Endothelial cell of umbilical vein (primary cell): ENCODE measurements around the gene SAPCD2. TPM values are rescaled to one million over a fixed set of nuclear protein-coding genes. Genes with fewer than 3 reads are reported as not detected.

Source experiments
- BruUV-seq: library from RNA; stranded (reverse); fragments of 400-500 nt; replicated peaks from 2 replicates; lab custom pipeline; 2021; lab: Mats Ljungman, UMichigan
- CTCF ChIA-PET: fragments of 300-600, 350-600 bp; sonication (Branson Sonifier 250); formaldehyde crosslinking; loops from one replicate; lab custom pipeline; 2021; ENCODE audit warnings: antibody characterized with exemption, inconsistent platforms; lab: Charles Lee
- POLR2A ChIA-PET: fragments of 300-600, 350-600 bp; sonication (Branson Sonifier 250); formaldehyde crosslinking; loops from one replicate; lab custom pipeline; 2021; ENCODE audit warnings: antibody characterized with exemption, inconsistent platforms; lab: Charles Lee
- DNase-seq: peaks from one replicate; pipeline ENCODE4 v3.0.0-alpha.2; 2011; ENCODE audit warnings: low read depth, low spot score
- FAIRE-seq: peaks from 2 replicates; lab custom pipeline; 2011; peaks lifted over from hg19 to GRCh38; lab: Jason Lieb, UNC
- H2AFZ ChIP-seq: 2 replicates; pipeline ENCODE4 v1.6.0; 2012; ENCODE audit warnings: low read depth, low read length, control low read depth, inconsistent platforms
- H3K27ac ChIP-seq: 2 replicates; pipeline ENCODE4 v1.5.1; 2011; ENCODE audit warnings: low read depth, mild to moderate bottlenecking, control low read depth, low read length, moderate library complexity; ENCODE audit not compliant: insufficient read depth
- H3K27me3 ChIP-seq, 2 experiments: 2 replicates each; pipeline versions ENCODE4 v1.6.0 to v1.6.1; 2011; ENCODE audit warnings: low read length in 2 of 2, mixed read lengths in 1 of 2; ENCODE audit not compliant: control insufficient read depth in 2 of 2, insufficient read depth in 2 of 2
- H3K36me3 ChIP-seq, 2 experiments: 2 replicates in 1 of 2; 3 replicates in 1 of 2; pipeline ENCODE4 v1.5.1; 2011; ENCODE audit warnings: low read length in 2 of 2, mild to moderate bottlenecking in 1 of 2, moderate library complexity in 1 of 2; ENCODE audit not compliant: control insufficient read depth in 2 of 2, insufficient read depth in 2 of 2; ENCODE audit errors: extremely low read depth in 1 of 2
- H3K4me1 ChIP-seq: 3 replicates; pipeline ENCODE4 v1.5.1; 2011; ENCODE audit warnings: mild to moderate bottlenecking, low read length; ENCODE audit not compliant: control insufficient read depth, insufficient read depth; ENCODE audit errors: extremely low read depth
- H3K4me2 ChIP-seq: 2 replicates; pipeline ENCODE4 v1.6.1; 2011; ENCODE audit warnings: low read length, control low read depth, mixed read lengths; ENCODE audit not compliant: insufficient read depth
- H3K4me3 ChIP-seq, 3 experiments: fragments of 200-600 bp in 1 of 3; sonication (generic), shearing (Covaris generic) in 1 of 3; replicated peaks in 1 of 3; 2 replicates each; pipeline ENCODE4 v1.5.1; 2011 to 2016; ENCODE audit warnings: control low read depth in 3 of 3, low read length in 3 of 3, mild to moderate bottlenecking in 2 of 3, inconsistent platforms in 1 of 3, low read depth in 1 of 3, moderate library complexity in 1 of 3; ENCODE audit not compliant: insufficient read depth in 1 of 3
- H3K79me2 ChIP-seq: 2 replicates; pipeline ENCODE4 v1.6.0; 2012; ENCODE audit warnings: low read length, inconsistent platforms; ENCODE audit not compliant: control insufficient read depth, insufficient read depth
- H3K9ac ChIP-seq: replicated peaks from 2 replicates; pipeline ENCODE3; 2011; ENCODE audit warnings: low read length, control low read depth; ENCODE audit not compliant: insufficient read depth; ENCODE audit errors: extremely low read depth
- H3K9me1 ChIP-seq: replicated peaks from 3 replicates; pipeline ENCODE4 v1.6.0; 2011; ENCODE audit warnings: mild to moderate bottlenecking, low read length; ENCODE audit not compliant: control insufficient read depth, insufficient read depth; ENCODE audit errors: extremely low read depth
- H3K9me3 ChIP-seq: replicated peaks from 2 replicates; pipeline ENCODE4 v1.5.1; 2012; ENCODE audit warnings: low read length, inconsistent platforms; ENCODE audit not compliant: control insufficient read depth, insufficient read depth
- H4K20me1 ChIP-seq: replicated peaks from 2 replicates; pipeline ENCODE3; 2011; ENCODE audit warnings: mild to moderate bottlenecking, low read length; ENCODE audit not compliant: control insufficient read depth, insufficient read depth; ENCODE audit errors: extremely low read depth
- EZH2 ChIP-seq: IDR thresholded peaks from 2 replicates; pipeline ENCODE4 v1.6.1; 2012; ENCODE audit warnings: borderline replicate concordance, low read depth, mild to moderate bottlenecking, moderate library complexity, low read length, inconsistent platforms; ENCODE audit not compliant: severe bottlenecking
- FOS ChIP-seq: IDR thresholded peaks from 2 replicates; pipeline ENCODE4 v1.6.1; 2011; ENCODE audit warnings: mild to moderate bottlenecking, low read length, moderate library complexity, borderline replicate concordance; ENCODE audit not compliant: insufficient read depth
- GATA2 ChIP-seq: IDR thresholded peaks from 2 replicates; pipeline ENCODE4 v1.7.0; 2011; ENCODE audit warnings: low read depth, mild to moderate bottlenecking, moderate library complexity, mixed read lengths, low read length; ENCODE audit not compliant: insufficient read length, insufficient read depth
- JUN ChIP-seq: IDR thresholded peaks from 2 replicates; pipeline ENCODE4 v1.6.1; 2011; ENCODE audit warnings: borderline replicate concordance, low read depth; ENCODE audit not compliant: insufficient read length, insufficient read depth
- MYC ChIP-seq: IDR thresholded peaks from one replicate; pipeline ENCODE4 v1.6.1; 2011; ENCODE audit warnings: mild to moderate bottlenecking, low read depth, low read length
- POLR2A ChIP-seq: IDR thresholded peaks from 2 replicates; pipeline ENCODE4 v1.6.1; 2012; ENCODE audit warnings: low read depth, mild to moderate bottlenecking, control low read depth, low read length
- POLR2AphosphoS5 ChIP-seq: IDR thresholded peaks from 2 replicates; pipeline ENCODE4 v1.6.1; 2012; ENCODE audit warnings: low read depth, mild to moderate bottlenecking, control low read depth, low read length, moderate library complexity; ENCODE audit not compliant: insufficient read depth
- dilution Hi-C: fragments of 300-500 bp; cut with MboI; formaldehyde crosslinking; loops from one replicate; pipeline ENCODE4 v1.15.0; 2019; ENCODE audit warnings: low sequenced_read_pairs; ENCODE audit not compliant: extremely low pct_ligation_motif_present
- intact Hi-C: fragments of 100-400 bp; cut with micrococcal nuclease; formaldehyde crosslinking; loops from one replicate; pipeline ENCODE4 v1.10.0; 2022
- polyA plus RNA-seq, 4 experiments: library from polyadenylated mRNA; depleted of rRNA in 3 of 4; stranded (reverse) in 3 of 4; unstranded in 1 of 4; fragments of >200 nt; gene quantifications; 2 replicates each; pipeline versions ENCODE4 v1.2.1 to v1.2.3, GENCODE V29; 2011 to 2012; ENCODE audit warnings: missing spikeins in 1 of 4
- total RNA-seq: library from RNA; stranded (reverse); gene quantifications from 2 replicates; pipeline ENCODE4 v1.2.3, GENCODE V29; 2021
- TF ChIP-seq, protein P1 (sequence below): IDR thresholded peaks from 2 replicates; pipeline ENCODE4 v1.6.1; 2011; ENCODE audit not compliant: insufficient read depth, insufficient read length
- TF ChIP-seq, protein P2 (sequence below), 2 donors: IDR thresholded peaks; 1 replicate in 1 of 2; 2 replicates in 1 of 2; pipeline ENCODE4 v1.5.1; 2011; ENCODE audit warnings: low read length in 2 of 2, mild to moderate bottlenecking in 2 of 2, moderate library complexity in 2 of 2, control low read depth in 1 of 2, inconsistent platforms in 1 of 2, low read depth in 1 of 2; ENCODE audit not compliant: insufficient read depth in 1 of 2; ENCODE audit errors: extremely low read depth in 1 of 2

The SAPCD2 gene
- total and polyA plus RNA-seq, 2 donors (not counting 3 experiments of a cell fraction or from before 2014, with no cell fraction given), result 11.5 to 27.8 TPM

DNA sequence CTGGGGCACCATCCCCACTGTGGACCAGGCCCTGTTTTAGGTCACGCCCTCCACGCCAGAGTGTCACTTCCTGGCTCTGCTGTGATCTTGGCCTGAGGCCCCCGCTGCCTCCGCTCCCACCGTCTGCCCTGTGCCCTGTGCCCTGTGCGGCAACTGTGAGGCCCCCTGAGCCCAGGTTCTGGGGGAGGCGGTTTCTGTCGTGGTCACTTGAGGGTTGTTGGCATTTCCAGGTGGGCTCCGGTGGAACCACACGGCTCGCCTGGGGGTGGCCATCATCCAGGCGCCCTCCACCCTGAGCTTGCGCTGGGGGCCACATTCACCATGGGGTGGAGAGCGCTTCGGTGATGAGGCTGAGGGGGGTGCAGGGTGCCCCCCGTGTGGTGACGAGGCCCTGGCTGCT lies 37.6 kb upstream of the SAPCD2 start:
- Histone ChIP-seq H2AFZ (no peak overlapping the region), H3K9me3 (no peaks in the 10 kb centered on the region), H4K20me1 (no peaks in the 10 kb centered on the region), H3K4me3 (no peak overlapping the region), H3K27me3 (no peaks in the 10 kb centered on the region), H3K79me2 (no peaks in the 10 kb centered on the region), H3K4me1 (no peaks in the 10 kb centered on the region), H3K9me1 (no peaks in the 10 kb centered on the region), H3K36me3 (peaks cover 0 to 53% of the 10 kb centered on the region in 2 experiments), H3K4me2 (no peak overlapping the region), H3K27ac (no peak overlapping the region), H3K9ac (no peak overlapping the region)
- no peak for TF ChIP-seq FOS
- TF ChIP-seq, protein P1, sequence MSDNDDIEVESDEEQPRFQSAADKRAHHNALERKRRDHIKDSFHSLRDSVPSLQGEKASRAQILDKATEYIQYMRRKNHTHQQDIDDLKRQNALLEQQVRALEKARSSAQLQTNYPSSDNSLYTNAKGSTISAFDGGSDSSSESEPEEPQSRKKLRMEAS, result no peak
- no peak for TF ChIP-seq EZH2
- TF ChIP-seq JUN, result no peak
- DNase-seq (no peak), FAIRE-seq (no peak)
- dilution Hi-C loops (no loop called here), intact Hi-C loops (no loop called here)
- CTCF ChIA-PET, result interaction anchor here (1.1 to 1.7 kb wide), 2 partner anchors 20 to 129 kb away, joined by 3 to 5 read pairs; no protein-coding TSS in a partner anchor
- POLR2A ChIA-PET, result no interaction called here
- no TSS peak for BruUV-seq

DNA sequence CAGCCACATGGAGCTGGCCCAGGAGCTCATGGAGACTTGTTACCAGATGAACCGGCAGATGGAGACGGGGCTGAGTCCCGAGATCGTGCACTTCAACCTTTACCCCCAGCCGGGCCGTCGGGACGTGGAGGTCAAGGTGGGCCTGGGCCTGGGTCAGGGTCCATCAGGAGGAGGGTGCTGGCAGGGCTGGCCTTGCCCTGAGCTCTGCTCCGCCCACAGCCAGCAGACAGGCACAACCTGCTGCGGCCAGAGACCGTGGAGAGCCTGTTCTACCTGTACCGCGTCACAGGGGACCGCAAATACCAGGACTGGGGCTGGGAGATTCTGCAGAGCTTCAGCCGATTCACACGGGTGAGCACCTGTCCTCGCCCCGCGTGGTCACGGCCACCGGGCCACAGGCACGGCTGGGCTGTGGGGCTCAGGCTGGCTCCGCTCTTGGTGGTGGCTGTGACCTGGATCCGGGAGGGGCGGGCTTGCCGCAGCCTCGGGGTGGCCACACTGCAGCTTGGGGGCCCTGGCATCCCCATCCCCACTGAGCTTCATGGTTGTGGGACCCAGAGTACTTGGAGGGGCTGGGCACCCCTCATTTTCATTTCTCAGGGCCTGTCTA lies 37.1 kb upstream of the SAPCD2 start:
- H3K4me3 ChIP-seq, result no peak overlapping the region
- dilution Hi-C loops, result no loop called here
- no peak overlapping the region for H3K27ac ChIP-seq
- TF ChIP-seq EZH2 (no peak), FOS (no peak), POLR2AphosphoS5 (no peak), JUN (no peak), GATA2 (no peak), POLR2A (no peak), MYC (no peak)
- TF ChIP-seq, protein P2, sequence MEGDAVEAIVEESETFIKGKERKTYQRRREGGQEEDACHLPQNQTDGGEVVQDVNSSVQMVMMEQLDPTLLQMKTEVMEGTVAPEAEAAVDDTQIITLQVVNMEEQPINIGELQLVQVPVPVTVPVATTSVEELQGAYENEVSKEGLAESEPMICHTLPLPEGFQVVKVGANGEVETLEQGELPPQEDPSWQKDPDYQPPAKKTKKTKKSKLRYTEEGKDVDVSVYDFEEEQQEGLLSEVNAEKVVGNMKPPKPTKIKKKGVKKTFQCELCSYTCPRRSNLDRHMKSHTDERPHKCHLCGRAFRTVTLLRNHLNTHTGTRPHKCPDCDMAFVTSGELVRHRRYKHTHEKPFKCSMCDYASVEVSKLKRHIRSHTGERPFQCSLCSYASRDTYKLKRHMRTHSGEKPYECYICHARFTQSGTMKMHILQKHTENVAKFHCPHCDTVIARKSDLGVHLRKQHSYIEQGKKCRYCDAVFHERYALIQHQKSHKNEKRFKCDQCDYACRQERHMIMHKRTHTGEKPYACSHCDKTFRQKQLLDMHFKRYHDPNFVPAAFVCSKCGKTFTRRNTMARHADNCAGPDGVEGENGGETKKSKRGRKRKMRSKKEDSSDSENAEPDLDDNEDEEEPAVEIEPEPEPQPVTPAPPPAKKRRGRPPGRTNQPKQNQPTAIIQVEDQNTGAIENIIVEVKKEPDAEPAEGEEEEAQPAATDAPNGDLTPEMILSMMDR (IDR thresholded peaks at IDR 0.05; ENCODE audit: extremely low read depth in 1 of 2, insufficient read depth in 1 of 2, low read depth in 1 of 2, low read length in 2 of 2), result no peak
- TF ChIP-seq, protein P1, result no peak
- H2AFZ ChIP-seq, result no peak overlapping the region
- ChIA-PET CTCF (interaction anchor here (1.1 to 1.7 kb wide), 2 partner anchors 19 to 129 kb away, joined by 3 to 5 read pairs; no protein-coding TSS in a partner anchor), POLR2A (no interaction called here)
- H3K4me1 ChIP-seq, result no peaks in the 10 kb centered on the region
- H3K9ac ChIP-seq, result no peak overlapping the region
- H3K27me3 ChIP-seq, result no peaks in the 10 kb centered on the region
- H3K9me1 ChIP-seq, result no peaks in the 10 kb centered on the region
- H3K4me2 ChIP-seq, result no peak overlapping the region
- H3K9me3 ChIP-seq, result no peaks in the 10 kb centered on the region
- no TSS peak for BruUV-seq
- peaks cover 0 to 56% of the 10 kb centered on the region in 2 experiments for H3K36me3 ChIP-seq
- DNase-seq (no peak), FAIRE-seq (no peak)
- H4K20me1 ChIP-seq, result no peaks in the 10 kb centered on the region
- H3K79me2 ChIP-seq, result no peaks in the 10 kb centered on the region
- intact Hi-C loops, result no loop called here
